Measurements from ENCODE around the gene SGCE.

The SGCE gene

DNA sequence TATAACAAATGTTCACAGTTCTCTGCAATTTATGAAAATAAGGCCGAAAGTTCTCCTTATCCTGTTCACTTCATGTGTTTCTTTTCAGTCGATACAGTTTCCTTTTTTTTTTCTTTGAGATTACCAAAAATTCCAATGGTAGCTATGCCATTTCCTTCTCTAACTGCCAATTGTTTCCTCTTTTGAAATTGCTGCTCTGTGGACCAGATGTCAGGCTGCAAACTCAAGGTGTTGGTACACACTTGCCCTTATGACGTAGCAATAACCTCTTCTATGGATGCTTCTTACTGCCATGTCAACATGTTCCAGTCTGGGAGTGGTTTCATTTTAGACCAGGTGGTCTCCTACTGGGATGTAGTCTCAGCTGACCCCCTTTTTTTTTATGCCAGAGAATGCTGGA is 93.4 kb downstream of the SGCE start:
- DNase-seq = no peak

DNA sequence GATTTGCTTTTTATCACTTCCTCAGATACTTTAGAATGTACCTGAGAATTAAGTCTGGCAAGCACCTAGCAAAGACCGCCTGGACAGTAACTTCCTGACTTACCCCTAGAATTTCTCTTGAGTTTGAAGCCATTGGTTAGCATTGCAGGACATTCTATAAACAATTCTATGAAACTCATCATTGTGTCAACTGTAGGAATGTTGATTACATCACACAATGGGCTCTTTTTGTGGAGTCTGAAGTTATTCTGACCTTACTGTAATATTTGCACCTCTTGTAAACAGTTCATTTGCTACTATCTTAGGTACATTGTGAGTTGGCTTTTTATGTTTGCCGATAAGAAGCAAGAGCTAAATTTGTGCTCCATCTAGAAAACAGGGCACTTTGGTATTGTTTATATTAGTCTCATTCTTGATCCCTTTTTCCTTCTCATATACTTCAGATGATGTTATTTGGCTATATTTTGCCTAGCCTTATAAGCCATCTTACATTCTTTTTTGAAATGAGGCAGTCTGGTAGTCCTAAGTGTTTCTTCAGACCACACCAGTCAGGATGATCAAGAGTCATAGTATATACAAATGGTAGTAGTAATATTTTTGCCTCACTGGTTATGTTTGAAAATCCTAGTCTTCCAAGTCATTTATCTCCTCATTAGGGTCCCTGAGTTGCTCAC is 94.0 kb downstream of the SGCE start:
- DNase-seq = peak; percentile 32

GRCh38 chr7:94559972-94560371 is 96.0 kb downstream of the SGCE start:
- DNase-seq = no peak

DNA sequence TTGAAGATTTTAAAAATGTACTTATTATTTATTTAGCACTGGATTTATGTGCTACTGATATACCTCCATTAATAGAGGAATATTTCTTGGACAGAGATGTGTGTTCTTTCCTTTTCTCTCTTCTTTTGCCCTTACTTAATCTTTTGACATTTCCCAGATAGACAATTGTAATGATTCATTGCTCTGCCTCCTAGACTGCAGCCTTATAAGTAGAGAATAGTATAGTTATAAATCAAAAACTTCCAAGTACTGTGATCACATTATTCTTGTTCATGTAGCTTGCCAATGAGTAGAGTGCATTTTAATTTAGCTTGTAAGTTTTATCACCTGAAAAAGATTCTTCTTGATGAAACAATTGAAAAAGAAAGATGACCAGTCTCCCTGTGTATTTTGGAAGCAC is 98.7 kb downstream of the SGCE start:
- DNase-seq = no peak

DNA sequence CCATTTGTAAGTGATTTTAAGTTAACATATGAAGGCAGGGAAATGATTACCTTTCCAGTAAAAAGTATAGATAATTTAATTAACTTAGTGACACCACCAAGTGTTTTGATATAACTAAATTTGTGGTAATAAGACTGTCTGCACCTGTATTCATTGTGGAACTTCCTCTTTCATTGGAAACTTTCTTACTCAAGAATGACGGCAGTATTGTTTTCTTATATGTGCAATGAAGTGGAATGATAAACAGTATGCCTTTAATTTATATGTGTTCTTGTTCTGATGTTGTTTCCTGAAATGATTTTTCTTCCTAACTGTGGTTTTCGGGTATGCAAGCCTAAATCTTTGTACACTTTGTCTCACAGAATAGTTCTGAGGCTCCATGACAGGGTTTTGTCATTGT is 99.9 kb downstream of the SGCE start:
- no peak for DNase-seq

- no peak for DNase-seq
Observed at GRCh38 chr7:94547126-94547525, 108.8 kb downstream of the SGCE start.

DNA sequence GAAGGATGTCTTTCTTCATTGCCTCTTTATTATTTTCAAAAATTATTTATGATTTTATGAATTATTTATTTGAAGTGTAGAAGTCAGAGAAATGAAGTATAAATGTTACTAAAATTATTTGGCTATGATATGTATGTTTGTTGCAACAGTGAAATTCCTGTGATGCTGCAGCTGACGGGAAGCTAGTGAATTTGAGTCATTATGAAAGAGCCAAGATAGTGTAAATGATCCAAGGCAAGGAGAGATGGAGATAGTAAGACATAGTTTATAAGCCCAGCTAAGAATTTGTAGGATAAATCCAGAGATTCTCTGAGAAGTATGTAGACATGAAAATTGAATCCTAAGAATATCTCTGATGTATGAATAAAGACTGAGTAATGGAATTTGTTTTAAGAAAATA is 115.5 kb downstream of the SGCE start:
- DNase-seq = peak; percentile 5

Measured in fibroblast of upper back skin (primary cell).